GM19240 (cell line): Measurements from ENCODE around the gene CLASP1.
"Not testable (repeated sequence)": the region's sequence is repeated elsewhere in the genome, so short reads cannot be mapped to it uniquely, and the experiment has no call there.

ENCODE experiments used
- DNase-seq: peaks from one replicate; pipeline ENCODE4 v3.0.0; 2011; ENCODE audit warnings: low spot score; ENCODE audit not compliant: insufficient read length

CLASP1 gene

GRCh38 chr2:121662656-121663055, 13.4 kb upstream of the CLASP1 start:
- no peak for DNase-seq

- DNase-seq: no peak
Observed at GRCh38 chr2:121659933-121660332, 10.7 kb upstream of the CLASP1 start.

- DNase-seq: not testable (repeated sequence)
Observed at GRCh38 chr2:121658393-121658792, 9.1 kb upstream of the CLASP1 start.

GRCh38 chr2:121653035-121653434, 3.8 kb upstream of the CLASP1 start:
- DNase-seq: no peak

GRCh38 chr2:121650315-121650930, 1.2 kb upstream of the CLASP1 start:
- DNase-seq: no peak

- peak; percentile 56 for DNase-seq
Observed at GRCh38 chr2:121649596-121650314, 493 bp upstream of the CLASP1 start.

- no peak for DNase-seq
Observed at GRCh38 chr2:121648206-121649148, 785 bp downstream of the CLASP1 start.

GRCh38 chr2:121647396-121647795, 1.9 kb downstream of the CLASP1 start:
- DNase-seq: no peak

DNA sequence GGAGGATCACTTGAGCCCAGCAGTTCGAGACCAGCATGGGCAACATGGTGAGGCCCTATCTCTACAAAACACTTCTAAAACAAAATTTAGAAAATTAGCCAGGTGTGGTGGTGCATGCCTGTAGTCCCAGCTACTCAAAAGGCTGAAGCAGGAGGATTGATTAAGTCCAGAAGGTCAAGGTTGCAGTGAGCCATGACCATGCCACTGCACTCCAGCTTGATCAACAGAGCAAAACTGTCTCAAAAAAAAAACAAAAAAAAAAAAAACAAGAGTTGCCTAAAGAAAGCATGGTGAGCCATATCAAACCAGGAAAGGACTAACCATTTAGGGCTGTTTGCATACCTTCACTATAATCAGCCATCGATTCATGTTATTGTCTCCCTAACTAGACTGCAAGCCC, 4.5 kb downstream of the CLASP1 start:
- DNase-seq: no peak

DNA sequence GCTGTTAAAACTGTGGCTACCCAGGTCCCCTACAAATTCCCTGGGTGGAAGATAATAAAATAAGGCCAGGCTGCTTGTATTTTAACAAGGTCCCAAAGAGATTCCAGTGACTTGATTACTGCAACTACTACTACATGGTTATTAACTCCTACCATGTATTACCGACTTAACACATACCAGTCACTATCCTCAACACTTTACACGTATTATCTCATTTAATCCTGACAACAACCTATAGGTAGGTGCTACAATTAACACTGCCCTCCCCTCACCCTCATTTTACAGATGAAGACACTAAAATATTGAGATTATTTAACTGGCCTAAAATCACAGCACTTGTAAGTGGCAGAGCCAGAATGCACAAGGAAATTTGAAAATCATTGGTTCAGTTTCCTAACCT, 5.4 kb downstream of the CLASP1 start:
- DNase-seq: no peak

DNA sequence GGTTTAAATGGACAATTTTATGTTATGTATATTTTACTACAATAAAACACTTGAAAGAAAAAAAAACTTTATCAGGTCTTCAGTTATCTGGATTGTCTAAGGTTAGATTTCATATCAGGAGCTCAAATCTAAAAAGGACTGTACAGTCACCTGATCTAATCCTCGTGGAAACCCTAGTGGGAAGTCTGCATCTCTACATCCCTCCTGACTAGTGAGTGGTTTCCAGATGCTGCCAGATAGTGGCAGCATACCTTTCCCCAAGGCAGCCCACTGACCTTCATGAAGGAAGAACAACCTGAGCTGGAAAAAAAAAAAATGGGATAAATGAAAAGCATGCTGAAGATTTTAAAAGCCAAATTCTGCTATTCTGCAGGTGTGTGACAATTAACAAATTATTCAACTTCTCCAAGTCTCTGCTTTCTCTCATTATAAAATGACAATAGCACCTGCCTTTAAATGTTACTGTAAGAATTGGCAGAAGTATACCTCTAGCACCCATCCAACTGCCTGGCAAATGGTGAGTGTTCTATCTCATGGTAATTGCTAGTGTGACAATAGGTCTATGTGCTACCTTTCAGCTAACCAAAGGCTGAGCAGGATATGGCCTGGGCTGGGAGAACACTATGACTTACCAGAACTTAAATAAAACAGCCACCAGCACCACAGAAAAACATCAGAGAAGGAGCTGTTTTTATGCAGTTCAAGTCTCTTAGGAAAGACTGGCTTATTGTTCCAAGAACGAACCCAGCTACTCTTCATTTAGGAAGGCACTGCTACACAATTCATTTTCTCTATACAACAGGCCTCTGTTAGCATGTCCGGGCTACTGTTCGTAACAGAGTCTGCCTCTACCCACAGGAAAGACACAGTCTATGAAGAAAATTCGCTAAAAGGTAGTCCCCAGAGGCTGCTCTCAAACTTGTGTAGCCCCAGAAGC, 8.6 kb downstream of the CLASP1 start:
- DNase-seq: no peak

- DNase-seq: not testable (repeated sequence)
Observed at GRCh38 chr2:121639846-121640245, 9.4 kb downstream of the CLASP1 start.

DNA sequence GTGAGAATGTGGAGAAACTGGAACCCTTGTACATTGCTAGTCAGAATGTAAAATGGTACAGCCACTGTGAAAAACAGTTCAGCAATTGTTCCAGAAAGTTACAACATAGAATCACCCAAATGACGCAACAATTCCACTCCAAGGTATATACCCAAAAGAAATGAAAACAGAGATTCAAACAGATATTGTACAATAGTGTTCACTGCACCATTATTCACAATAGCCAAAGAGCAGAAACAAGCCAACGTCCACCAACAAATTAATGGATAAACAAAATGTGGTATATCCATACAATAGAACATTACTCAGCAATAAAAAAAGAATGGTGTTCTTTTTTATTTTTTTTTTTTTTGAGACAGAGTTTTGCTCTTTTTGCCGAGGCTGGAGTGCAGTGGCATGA, 10.9 kb downstream of the CLASP1 start:
- DNase-seq: no peak

DNA sequence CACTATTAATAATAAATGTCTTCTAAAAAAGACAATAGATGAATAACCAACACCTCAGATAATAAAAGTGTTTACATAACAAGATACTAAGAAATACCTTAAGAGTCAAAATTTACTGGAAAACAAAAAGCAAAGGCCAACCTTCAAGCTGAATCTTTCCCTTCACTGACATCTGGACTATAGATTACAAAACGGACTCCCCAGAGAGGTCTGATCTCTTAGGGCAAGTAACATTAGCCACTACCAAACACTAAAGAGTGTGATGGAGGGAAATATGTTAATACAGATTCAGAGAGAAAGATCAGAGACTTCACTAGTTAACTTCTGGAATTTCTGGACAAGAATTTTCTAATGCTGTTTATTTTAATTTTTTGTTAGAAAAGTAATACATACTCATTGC, 13.9 kb downstream of the CLASP1 start:
- DNase-seq: no peak

- DNase-seq: no peak
Observed at GRCh38 chr2:121634354-121635307, 14.6 kb downstream of the CLASP1 start.

DNA sequence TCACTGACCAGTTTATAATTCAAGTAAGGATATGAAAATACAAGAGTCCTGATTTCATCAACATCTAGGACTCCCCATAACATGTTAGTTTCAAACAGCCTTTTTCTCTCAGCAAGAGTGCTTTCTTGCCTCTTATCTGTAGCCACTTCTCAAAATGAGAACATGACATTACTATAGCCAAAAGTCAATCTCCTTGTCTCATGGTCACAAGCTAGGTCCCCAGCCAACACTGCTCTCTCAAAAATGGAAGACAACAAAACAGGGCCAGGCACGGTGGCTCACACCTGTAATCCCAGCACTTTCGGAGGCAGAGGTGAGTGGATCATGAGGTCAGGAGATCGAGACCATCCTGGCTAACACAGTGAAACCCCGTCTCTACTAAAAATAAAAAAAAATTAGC, 15.8 kb downstream of the CLASP1 start:
- DNase-seq: no peak

- no peak for DNase-seq
Observed at GRCh38 chr2:121627525-121628050, 21.7 kb downstream of the CLASP1 start.

GRCh38 chr2:121626777-121627524, 22.3 kb downstream of the CLASP1 start:
- no peak for DNase-seq

DNA sequence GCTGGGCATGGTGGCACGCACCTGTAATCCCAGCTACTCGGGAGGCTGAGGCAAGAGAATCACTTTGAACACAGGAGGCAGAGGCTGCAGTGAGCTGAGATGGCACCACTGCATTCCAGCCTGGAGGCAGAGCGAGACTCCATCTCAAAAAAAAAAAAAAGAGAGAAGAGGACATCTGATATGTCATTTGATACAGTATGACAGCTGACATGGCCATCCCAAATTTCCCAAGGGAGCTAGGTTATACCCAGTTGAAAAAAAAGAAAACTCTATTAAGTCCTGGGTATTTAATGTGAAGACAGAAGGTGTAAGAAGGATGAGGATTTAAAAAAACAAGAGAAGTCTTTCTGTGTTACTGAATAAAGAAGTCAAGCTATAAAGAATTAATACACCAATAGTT, 23.3 kb downstream of the CLASP1 start:
- DNase-seq: no peak
